HG03139 (cell line): ENCODE measurements around the gene ALB.

ENCODE experiments used
- ATAC-seq: cut with Tn5 transposase; IDR thresholded peaks from one replicate; pipeline ENCODE4 v1.9.1; 2021; ENCODE audit not compliant: unreplicated experiment

ALB gene

GRCh38 chr4:73450398-73451004 lies 46.4 kb downstream of the ALB start:
- no peak for ATAC-seq

- ATAC-seq = no peak
Measured at GRCh38 chr4:73451404-73451803, 47.3 kb downstream of the ALB start.

GRCh38 chr4:73451981-73452747 lies 48.1 kb downstream of the ALB start:
- ATAC-seq = no peak

- ATAC-seq = no peak
Measured at GRCh38 chr4:73452953-73453700, 49.0 kb downstream of the ALB start.

DNA sequence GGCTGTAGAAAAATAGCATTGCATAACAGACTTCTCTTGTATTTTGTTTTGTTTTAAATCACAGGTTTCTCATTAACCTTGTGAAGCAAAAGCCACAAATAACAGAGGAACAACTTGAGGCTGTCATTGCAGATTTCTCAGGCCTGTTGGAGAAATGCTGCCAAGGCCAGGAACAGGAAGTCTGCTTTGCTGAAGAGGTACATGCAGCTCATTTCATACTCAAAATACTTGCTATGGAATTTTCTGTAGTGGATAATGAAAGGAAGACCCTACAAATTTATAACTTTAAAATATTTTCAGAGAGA lies 49.6 kb downstream of the ALB start:
- ATAC-seq = no peak

DNA sequence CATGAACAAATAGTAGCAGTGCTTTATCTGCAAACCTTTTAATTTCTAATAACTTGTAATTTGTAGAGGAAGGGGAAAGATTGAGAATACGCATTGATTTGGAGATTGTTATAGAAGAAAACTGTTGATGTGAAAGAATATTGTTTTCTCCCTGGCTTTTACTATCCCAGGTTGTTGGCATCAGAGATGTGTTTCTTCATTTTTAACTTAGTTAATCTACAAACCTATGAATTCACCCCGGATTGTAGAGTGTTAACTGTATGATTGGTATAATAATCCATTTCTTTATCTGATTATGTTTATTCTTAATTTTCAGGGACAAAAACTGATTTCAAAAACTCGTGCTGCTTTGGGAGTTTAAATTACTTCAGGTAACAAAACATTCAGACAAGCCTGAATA lies 50.8 kb downstream of the ALB start:
- no peak for ATAC-seq

GRCh38 chr4:73456177-73457022 lies 52.3 kb downstream of the ALB start:
- ATAC-seq = no peak

GRCh38 chr4:73458184-73459047 lies 54.3 kb downstream of the ALB start:
- no peak for ATAC-seq

DNA sequence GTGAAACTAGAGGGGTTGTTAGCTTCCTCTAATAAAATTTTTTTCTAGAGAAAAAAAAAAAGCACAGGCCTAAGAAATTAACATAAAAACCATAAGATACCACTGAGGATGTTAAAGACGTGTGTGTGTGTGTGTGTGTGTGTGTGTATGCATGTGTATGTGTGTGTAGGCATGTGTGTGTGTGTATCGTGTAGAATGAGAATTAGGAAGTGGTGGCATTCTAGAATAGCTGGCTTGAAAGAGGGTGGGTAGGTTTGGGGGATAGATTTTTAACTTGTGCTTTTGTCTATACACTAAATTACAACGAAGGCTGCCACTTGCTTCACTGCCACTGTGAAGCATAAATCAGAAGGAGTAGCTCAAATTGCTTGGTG lies 54.9 kb downstream of the ALB start:
- ATAC-seq = no peak

GRCh38 chr4:73460913-73461522 lies 56.9 kb downstream of the ALB start:
- ATAC-seq = no peak

DNA sequence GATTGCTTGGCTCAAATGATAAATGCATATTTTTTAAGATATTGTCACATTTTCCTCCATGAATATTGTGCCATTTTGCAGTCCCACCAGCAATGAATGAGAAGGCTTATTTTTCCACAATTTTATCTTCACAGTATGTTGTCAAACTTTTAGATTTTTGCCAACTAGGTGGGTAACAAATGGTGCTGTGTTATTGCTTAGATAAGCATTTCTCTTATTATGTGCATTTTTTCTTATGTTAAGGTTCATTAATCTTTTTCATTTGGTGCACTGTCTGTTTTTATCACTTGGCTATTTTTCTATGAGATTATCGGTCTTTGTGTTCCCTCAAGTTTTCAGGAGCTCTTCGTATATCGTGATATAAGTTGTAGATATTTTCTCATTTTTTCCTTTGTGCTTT lies 64.1 kb downstream of the ALB start:
- ATAC-seq = no peak

DNA sequence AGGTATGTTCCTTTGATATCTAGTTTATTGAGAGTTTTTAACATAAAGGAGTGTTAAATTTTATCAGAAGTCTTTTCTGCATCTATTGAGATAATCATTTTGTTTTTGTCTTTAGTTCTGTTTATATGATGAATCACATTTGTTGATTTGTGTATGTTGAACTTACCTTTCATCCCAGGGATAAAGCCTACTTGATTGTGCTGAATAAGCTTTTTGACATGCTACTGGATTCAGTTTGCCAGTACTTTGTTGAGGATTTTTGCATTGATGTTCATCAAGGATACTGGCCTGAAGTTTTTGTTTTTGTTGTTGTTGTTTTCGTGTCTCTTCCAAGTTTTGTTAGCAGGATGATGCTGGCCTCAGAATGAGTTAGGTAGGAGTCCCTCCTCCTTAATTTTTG lies 66.6 kb downstream of the ALB start:
- ATAC-seq = no peak
